ENCODE measurements around the gene GPHN.

Gene GPHN

GRCh38 chr14:66944872-66945271 is 436.9 kb downstream of the GPHN start:
- no peak for DNase-seq (ENCODE audit: low read depth in 2 of 2)

- no peak for DNase-seq (ENCODE audit: low read depth in 2 of 2)
Measured at GRCh38 chr14:66955159-66955558, 447.2 kb downstream of the GPHN start.

DNA sequence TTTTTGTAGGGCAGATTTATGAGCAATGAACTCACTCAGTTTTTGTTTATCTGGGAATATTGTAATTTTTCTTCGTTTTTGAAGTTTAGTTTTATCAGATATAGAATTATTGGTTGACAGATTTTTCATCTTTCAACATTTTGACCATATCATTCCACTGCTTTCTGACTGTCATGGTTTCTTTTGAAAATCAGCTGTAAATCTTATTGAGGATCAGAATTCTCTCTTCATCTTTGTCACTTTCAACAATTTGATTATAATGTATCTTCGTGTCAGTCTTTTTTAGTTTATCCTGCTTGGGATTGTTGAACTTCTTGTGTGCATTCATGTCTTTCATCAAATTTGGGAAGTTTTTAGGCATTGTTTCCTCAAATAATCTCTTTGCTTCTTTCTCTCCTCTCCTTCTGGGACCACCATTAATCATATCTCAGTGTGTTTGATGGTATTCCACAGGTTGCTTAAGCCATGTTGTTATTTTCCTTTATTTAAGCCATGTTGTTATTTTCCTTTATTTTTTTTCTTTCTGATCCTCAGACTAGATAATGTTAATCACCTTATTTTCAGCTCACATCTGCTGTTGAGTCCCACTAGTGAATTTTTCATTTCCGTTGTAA is 451.6 kb downstream of the GPHN start:
- DNase-seq (ENCODE audit: low read depth in 2 of 2) = no peak

- no peak for DNase-seq (ENCODE audit: low read depth in 2 of 2)
Measured at GRCh38 chr14:66965831-66966230, 457.9 kb downstream of the GPHN start.

DNA sequence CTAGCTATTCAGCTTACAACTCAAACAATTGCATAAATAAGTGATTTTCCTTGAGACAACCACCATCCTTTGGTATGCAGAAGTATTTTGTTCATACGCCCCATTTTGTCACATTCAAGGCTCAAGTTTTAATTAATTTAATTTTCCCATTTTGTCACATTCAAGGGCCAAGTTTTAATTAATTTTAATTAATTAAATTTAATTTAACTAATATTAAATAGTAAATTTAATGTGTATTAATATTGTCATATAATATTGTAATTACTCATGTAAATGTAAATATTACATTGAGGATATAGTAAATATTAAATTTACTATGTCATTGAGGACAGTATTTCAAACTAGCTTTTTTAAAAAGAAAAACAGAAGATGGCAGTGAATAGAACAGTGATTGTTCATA is 464.5 kb downstream of the GPHN start:
- no peak for DNase-seq (ENCODE audit: low read depth in 2 of 2)

GRCh38 chr14:66974397-66975025 is 466.6 kb downstream of the GPHN start:
- no peak for DNase-seq (ENCODE audit: low read depth in 2 of 2)

DNA sequence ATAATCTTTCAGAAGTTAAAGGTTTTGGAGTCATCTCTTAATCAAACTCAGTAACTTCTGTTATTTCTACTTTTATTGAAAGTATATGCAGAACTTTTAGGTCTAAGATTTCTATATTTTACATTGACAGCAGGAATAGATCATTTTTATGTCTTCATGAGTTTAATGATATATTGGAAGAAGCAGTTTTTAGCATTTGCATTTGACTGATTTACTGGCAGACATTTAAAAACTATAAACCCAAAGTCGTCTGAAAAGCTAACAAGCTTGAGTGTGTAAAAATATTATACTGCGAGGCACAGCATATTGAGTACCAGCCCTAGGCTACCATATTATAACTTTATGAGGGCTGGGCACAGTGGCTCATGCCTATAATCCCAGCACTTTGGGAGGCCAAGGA is 467.3 kb downstream of the GPHN start:
- no peak for DNase-seq (ENCODE audit: low read depth in 2 of 2)

GRCh38 chr14:66979101-66979974 is 471.4 kb downstream of the GPHN start:
- no peak for DNase-seq (ENCODE audit: low read depth in 2 of 2)

DNA sequence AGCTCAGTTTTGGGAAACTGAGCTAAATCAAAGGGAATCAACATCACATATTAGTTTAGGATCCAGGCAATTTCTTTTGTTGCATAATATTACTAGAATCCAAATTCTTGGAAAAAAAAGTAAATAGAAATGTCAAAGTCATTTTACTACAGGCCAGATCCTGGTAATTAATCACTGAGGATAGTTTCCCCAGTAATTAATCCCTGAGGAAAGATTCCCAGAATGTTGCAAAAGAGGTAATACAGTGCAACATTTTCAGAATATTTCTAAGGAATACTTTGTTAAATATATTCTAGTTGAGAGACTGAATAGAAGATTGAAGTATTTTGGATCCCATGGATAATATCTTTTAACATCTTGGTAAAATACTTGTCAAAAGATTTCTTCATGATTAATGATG is 474.3 kb downstream of the GPHN start:
- DNase-seq (ENCODE audit: low read depth in 2 of 2) = no peak

- DNase-seq (ENCODE audit: low read depth in 2 of 2) = no peak
Measured at GRCh38 chr14:66992776-66993175, 484.8 kb downstream of the GPHN start.

GRCh38 chr14:66993512-66993911 is 485.6 kb downstream of the GPHN start:
- DNase-seq (ENCODE audit: low read depth in 2 of 2) = no peak

GRCh38 chr14:66998013-66998412 is 490.1 kb downstream of the GPHN start:
- no peak for DNase-seq (ENCODE audit: low read depth in 2 of 2)

DNA sequence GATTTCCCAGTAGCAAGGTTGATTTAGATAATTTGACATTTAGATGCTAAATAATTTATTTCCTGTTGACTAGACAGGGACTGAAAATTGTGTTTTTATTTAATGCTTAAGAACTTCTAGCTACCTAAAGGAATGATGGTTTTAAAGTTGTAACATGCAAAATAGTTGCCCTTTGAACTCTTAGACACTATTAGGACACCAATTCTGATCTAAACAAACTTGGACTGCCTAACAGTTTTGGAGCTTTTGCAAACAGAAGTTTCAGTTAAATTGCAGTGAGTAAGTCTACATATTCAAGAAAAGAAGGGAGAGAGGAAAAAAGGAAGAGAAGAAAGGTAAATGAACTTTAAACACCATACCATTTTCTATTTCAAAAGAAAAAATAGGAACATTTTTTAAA is 492.0 kb downstream of the GPHN start:
- no peak for DNase-seq (ENCODE audit: low read depth in 2 of 2)

GRCh38 chr14:67002994-67003753 is 495.2 kb downstream of the GPHN start:
- no peak for DNase-seq (ENCODE audit: low read depth in 2 of 2)

GRCh38 chr14:67004521-67004920 is 496.6 kb downstream of the GPHN start:
- no peak for DNase-seq (ENCODE audit: low read depth in 2 of 2)

GRCh38 chr14:67010602-67011001 is 502.7 kb downstream of the GPHN start:
- no peak for DNase-seq (ENCODE audit: low read depth in 2 of 2)

GRCh38 chr14:67016856-67017255 is 508.9 kb downstream of the GPHN start:
- no peak for DNase-seq (ENCODE audit: low read depth in 2 of 2)

DNA sequence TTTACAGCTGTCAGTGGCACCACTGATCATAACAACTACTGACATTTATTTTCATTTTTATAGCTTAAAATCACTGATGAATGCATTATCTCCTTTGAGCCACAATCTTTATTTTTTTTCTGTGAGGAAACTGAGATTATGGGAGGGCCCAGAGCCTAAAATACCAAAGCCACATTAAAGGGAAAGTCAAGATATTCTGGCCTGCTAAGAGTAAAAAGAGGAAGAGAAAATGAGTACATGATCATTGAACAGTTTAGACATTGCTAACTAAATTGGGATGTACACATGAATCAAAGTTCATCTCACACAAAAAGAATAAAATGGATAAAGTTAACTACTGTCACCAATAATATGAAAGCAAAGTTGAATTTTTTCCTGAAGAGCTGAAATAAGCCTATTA is 510.8 kb downstream of the GPHN start:
- no peak for DNase-seq (ENCODE audit: low read depth in 2 of 2)

DNA sequence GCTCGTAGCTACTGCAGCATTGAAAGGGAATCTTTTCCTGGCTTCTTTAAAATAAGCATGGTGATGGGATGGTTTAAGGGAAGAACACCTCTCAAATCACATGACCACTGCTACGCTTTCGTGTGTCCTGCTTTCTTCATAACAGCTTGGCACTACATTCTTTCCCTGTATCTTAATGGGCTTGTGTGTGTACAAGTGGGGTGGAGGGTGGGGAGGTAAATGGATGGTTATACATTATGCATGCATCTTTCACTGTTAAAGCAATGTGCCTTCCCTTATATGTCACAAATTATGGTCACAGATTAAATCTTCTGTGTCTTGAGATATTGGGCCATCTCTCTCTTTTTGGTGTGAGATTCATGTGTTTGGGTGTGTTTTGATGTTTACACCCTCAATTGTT is 511.8 kb downstream of the GPHN start:
- no peak for DNase-seq (ENCODE audit: low read depth in 2 of 2)

- no peak for DNase-seq (ENCODE audit: low read depth in 2 of 2)
Measured at GRCh38 chr14:67031920-67032774, 524.2 kb downstream of the GPHN start.

- no peak for DNase-seq (ENCODE audit: low read depth in 2 of 2)
Measured at GRCh38 chr14:67045440-67045839, 537.5 kb downstream of the GPHN start.

All from activated CD4-positive, alpha-beta T cell treated with anti-CD3 and anti-CD28 coated beads for 24 hours (primary cell).